Effector memory CD4-positive, alpha-beta T cell (primary cell): Measurements from ENCODE around the gene FOXJ3.

Experiments used
- DNase-seq, 3 donors: peaks; one replicate each; pipeline ENCODE4 v3.0.0-alpha.2; 2020
- H3K27ac ChIP-seq: 2 replicates; pipeline ENCODE4 v1.7.0; 2013; ENCODE audit warnings: mild to moderate bottlenecking, low read length, moderate library complexity; ENCODE audit not compliant: insufficient read depth, poor library complexity, severe bottlenecking
- H3K27me3 ChIP-seq: replicated peaks from 2 replicates; pipeline ENCODE4 v1.7.0; 2013; ENCODE audit warnings: mild to moderate bottlenecking, low read length; ENCODE audit not compliant: insufficient read depth, control insufficient read depth, poor library complexity, severe bottlenecking
- H3K36me3 ChIP-seq: 2 replicates; pipeline ENCODE4 v1.7.0; 2013; ENCODE audit warnings: mild to moderate bottlenecking, low read length, moderate library complexity; ENCODE audit not compliant: control insufficient read depth, insufficient read depth
- H3K4me1 ChIP-seq: 2 replicates; pipeline ENCODE4 v1.7.0; 2013; ENCODE audit warnings: low read length, mild to moderate bottlenecking; ENCODE audit not compliant: control insufficient read depth, insufficient read depth, poor library complexity, severe bottlenecking
- H3K4me3 ChIP-seq: 2 replicates; pipeline ENCODE4 v1.7.0; 2013; ENCODE audit warnings: low read length, low read depth, mild to moderate bottlenecking; ENCODE audit not compliant: insufficient read depth, poor library complexity, severe bottlenecking
- H3K9me3 ChIP-seq: 2 replicates; pipeline ENCODE4 v1.7.0; 2013; ENCODE audit warnings: mild to moderate bottlenecking, low read length, moderate library complexity; ENCODE audit not compliant: control insufficient read depth

The FOXJ3 gene

DNA sequence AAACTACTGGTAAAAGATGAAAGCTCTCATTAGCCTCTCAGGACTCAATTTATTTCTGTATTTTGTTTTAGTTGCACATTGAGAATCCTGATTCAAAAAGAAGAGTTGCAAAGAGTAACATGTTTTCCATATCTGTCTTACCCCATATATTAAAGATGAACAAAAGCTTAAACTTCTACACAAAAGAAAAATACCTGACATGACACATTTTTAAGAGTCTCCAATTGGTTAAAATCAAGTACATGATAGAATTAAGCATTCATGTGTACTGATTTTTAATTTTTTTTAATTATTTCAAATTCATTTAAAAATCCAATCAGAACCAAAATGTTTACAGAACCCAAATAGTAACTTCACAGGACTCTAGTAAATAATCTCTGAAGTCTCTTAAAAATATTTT, 72.0 kb downstream of the FOXJ3 start:
- DNase-seq, result no peak
- no peak overlapping the region for H3K4me3 ChIP-seq
- no peaks in the 10 kb centered on the region for H3K27me3 ChIP-seq
- no peak overlapping the region for H3K27ac ChIP-seq
- H3K4me1 ChIP-seq, result peaks cover 6% of the 10 kb centered on the region
- no peaks in the 10 kb centered on the region for H3K9me3 ChIP-seq
- H3K36me3 ChIP-seq, result peaks cover 4% of the 10 kb centered on the region

DNA sequence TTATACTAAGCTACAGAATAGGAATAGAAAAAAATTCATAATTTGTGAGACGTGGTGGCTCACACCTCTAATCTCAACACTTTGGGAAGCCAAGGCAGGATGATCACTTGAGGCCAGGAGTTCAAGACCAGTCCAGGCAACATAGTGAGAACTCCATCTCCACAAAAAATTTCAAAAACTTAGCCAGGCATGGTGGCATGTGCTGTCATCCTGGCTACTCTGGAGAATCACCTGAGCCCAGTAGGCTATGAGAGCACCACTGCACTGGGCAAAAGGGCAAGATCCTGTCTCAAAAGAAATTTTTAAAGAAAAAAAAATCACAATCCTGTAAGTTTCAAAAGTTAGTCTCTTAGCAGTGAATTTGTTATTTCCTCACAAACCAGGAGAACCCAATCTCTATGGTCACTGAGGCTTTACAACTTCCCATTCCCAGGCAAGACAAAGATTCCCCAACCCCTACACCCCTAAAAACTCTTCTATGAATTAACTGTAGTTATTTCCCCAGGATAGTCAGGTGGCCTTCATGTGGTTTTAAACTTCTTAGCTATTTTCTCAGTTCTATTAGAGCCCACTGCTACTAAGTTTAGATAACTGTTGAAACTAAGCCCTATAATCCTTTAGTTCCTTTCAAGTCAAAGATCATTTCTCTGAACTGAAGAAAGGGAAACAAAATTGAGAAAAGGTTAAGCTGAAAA, 74.5 kb downstream of the FOXJ3 start:
- Histone ChIP-seq H3K27ac (no peak overlapping the region), H3K4me1 (peaks cover 6% of the 10 kb centered on the region), H3K9me3 (no peaks in the 10 kb centered on the region), H3K36me3 (peaks cover under 1% of the 10 kb centered on the region), H3K4me3 (no peak overlapping the region), H3K27me3 (no peaks in the 10 kb centered on the region)
- DNase-seq, result no peak

DNA sequence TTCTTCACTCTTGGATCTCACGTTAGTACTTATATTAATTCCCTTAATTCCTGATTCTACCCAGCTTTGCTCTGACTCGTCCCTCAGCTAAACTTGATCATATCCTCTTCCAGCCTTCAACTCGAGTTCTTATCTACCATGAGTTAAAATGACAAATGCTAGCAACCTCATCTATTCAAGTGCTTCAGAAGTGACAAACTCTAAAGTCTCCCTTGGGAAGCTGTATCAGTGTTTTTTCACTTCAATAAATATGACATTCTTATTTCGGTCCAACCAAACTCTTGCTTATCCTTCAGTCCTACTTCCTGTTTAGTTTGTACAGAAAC, 75.3 kb downstream of the FOXJ3 start:
- Histone ChIP-seq H3K36me3 (no peaks in the 10 kb centered on the region), H3K27ac (no peak overlapping the region), H3K9me3 (no peaks in the 10 kb centered on the region), H3K4me1 (peaks cover 6% of the 10 kb centered on the region), H3K4me3 (no peak overlapping the region), H3K27me3 (no peaks in the 10 kb centered on the region)
- DNase-seq, result no peak

DNA sequence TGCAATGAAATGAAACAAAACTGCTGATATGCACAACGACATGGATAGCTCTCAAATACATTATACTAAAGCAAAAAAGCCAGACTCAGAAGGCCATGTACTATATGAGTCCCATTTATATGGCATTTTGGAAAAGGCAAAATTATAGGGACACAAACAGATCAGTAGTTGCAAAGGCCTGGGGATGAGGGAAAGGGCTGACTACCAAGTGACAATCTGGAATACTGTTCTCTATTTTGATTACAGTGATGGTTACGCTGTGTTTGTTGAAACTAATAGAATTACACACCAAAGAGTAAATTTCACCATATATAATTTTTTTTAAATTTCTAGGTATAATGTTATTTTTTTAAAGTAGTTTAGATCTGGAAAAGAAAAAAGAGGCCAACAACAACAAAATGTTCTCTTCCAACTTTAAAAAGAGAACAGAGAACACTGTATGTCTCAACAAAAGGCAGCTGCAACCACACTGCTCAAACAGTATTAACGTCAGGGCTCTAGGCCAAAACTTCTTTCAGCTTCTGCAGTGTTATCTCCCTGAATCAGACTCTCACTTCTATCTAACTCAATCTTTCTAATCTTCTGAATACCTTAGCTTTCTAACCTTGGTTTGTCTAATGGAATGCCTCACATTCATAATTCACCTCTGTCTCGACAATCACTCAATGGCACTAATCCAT, 75.8 kb downstream of the FOXJ3 start:
- Histone ChIP-seq H3K9me3 (no peaks in the 10 kb centered on the region), H3K27me3 (no peaks in the 10 kb centered on the region), H3K4me3 (no peak overlapping the region), H3K4me1 (peaks cover 6% of the 10 kb centered on the region), H3K36me3 (no peaks in the 10 kb centered on the region), H3K27ac (no peak overlapping the region)
- DNase-seq, result no peak

DNA sequence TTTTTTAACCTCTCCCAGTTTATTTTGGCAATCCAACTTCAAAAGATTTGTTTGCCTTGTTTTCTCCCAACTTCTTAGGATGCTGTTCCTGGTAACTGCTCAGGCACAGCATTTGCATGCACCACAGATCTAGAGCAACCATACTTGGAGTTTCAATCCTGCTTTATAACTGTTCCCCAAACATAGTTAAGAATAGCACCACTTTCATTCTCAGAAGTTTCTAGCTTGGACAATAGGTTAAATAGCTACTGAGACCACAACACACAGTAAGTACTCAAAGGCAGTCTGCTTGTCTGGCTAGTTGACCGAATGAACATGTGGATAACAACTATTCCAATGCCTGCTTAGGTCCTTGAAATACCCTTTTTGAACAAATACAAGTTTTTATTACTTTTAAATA, 76.8 kb downstream of the FOXJ3 start:
- no peak overlapping the region for H3K4me3 ChIP-seq

DNA sequence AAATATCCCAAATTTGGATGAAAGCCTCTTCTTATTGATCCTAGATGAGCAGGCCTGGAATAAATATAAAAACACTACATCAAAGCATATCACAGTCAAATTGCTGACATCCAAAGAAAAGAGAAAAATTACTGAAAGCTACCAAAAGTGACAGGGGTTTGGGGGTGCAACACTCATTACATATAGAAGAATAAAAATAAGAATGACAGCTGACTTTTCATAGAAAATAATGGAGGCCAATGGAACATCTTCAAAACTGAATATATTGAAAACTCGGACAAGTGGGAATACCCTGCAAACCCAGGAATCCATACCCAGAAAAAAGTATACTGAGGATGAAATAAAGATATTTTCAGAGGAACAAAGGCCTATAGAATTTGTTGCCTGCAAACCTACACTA, 84.0 kb downstream of the FOXJ3 start:
- no peaks in the 10 kb centered on the region for H3K4me1 ChIP-seq
- H3K27me3 ChIP-seq, result no peaks in the 10 kb centered on the region
- H3K27ac ChIP-seq, result no peak overlapping the region
- H3K36me3 ChIP-seq, result no peaks in the 10 kb centered on the region
- H3K4me3 ChIP-seq, result no peak overlapping the region
- H3K9me3 ChIP-seq, result no peaks in the 10 kb centered on the region
- DNase-seq, result no peak

More for the DNA sequence above, 76.8 kb downstream of the FOXJ3 start:
- Histone ChIP-seq H3K27ac (no peak overlapping the region), H3K4me1 (peaks cover 6% of the 10 kb centered on the region), H3K9me3 (no peaks in the 10 kb centered on the region), H3K27me3 (no peaks in the 10 kb centered on the region), H3K36me3 (no peaks in the 10 kb centered on the region)
- no peak for DNase-seq

DNA sequence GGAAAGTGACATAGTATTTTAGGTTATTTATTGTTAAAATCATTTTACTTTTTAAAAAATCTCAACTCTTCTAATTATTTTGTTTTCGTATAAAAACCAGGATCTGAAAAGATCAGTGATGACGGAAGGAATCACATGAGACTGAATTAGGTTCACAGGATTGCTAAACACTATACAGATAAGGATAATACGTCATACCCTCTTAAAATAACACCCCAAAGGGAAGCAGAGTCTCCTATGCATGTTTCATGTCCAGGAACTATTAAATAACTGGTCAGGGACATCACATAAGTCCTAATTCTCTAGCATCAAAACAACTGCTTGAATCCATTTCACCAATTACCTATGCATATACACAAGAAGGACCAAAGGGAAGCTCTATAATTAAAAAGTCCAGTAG, 84.9 kb downstream of the FOXJ3 start:
- Histone ChIP-seq H3K36me3 (no peaks in the 10 kb centered on the region), H3K27ac (no peak overlapping the region), H3K9me3 (no peaks in the 10 kb centered on the region), H3K4me1 (no peaks in the 10 kb centered on the region), H3K27me3 (no peaks in the 10 kb centered on the region), H3K4me3 (no peak overlapping the region)
- DNase-seq, result no peak

DNA sequence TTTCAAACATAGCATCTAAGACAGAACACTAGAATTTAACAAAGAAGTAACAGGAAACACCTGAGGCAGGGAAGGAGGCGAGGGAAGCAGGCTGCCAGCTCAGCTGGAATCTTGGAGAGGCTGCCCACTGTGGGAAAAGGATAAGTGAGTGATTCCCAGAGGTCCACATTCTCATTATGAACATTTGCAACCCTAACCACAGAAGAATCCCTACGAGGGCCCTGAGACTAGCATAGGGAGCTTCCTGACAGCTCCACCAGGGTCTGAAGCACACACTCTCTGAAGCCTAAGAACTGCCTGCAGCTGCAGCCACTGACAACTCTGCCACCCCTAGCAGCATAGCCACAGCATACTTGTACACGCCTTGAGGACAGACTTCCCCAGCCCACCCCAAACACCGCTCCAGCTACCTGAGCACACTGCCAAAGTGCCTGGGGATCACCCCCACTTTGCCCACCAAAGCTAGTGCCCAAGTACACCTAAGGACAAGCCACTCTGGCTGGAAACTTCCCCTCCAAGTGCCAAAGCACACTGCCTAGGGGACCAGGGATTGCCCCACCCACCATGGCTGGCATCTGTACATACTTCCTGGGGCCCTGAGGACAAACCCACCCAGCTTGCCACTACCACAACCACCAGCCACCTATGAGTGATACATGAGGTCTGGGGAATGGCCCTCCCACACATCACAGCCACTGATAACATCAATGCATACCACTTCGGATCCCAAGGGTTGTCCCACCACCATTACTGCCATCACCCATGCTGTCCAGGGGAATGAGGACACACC, 93.9 kb downstream of the FOXJ3 start:
- H3K27ac ChIP-seq, result no peak overlapping the region
- no peaks in the 10 kb centered on the region for H3K4me1 ChIP-seq
- no peaks in the 10 kb centered on the region for H3K9me3 ChIP-seq
- H3K27me3 ChIP-seq, result no peaks in the 10 kb centered on the region
- peaks cover 5% of the 10 kb centered on the region for H3K36me3 ChIP-seq
- no peak overlapping the region for H3K4me3 ChIP-seq
- DNase-seq, result no peak

DNA sequence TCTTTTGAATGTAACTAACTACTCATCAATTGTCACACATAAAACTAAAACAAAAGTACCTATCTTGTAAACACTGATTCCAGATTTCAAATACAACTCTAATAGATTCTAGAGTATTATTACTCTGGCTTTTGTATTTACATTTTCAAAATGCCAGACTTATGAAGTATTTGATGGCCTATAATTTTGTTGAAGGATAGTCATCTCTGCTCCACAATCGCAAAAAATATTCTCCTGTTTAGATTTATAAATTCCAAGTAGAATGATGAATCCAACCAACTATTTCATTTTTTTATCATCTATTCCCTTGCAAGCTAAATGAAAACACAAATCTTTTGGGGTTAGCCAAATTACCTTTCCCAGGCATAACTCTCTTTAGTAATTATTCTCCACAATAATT, 95.5 kb downstream of the FOXJ3 start:
- Histone ChIP-seq H3K4me3 (no peak overlapping the region), H3K9me3 (no peaks in the 10 kb centered on the region), H3K27ac (no peak overlapping the region), H3K4me1 (no peaks in the 10 kb centered on the region), H3K27me3 (no peaks in the 10 kb centered on the region), H3K36me3 (peaks cover 5% of the 10 kb centered on the region)
- DNase-seq, result no peak

DNA sequence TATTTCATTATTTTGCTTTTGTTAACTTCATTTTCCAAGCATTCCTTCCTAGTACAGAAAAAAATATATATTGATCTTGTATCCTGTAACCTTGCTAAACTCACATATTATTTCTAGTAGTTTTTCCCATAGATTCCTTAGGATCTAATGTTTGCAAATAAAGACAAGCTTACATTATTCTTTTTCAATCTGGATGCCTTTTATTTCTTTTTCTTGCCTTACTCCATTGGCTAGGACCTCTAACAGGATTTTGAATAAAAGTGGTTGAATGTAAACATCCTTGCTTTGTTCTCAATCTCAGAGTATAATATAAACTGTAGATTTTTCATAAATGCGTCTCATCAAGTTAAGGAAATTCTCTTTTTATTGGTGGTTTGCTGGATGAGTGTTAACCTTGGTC, 96.0 kb downstream of the FOXJ3 start:
- Histone ChIP-seq H3K4me1 (no peaks in the 10 kb centered on the region), H3K9me3 (no peaks in the 10 kb centered on the region), H3K4me3 (no peak overlapping the region), H3K36me3 (peaks cover 5% of the 10 kb centered on the region), H3K27ac (no peak overlapping the region), H3K27me3 (no peaks in the 10 kb centered on the region)
- DNase-seq, result no peak
